GM12878 (cell line): ENCODE data around the gene NCOA6. TPM values are rescaled to one million over a fixed set of nuclear protein-coding genes. Genes with fewer than 3 reads are reported as not detected.

Source experiments
- ATAC-seq: fragments of 200-7000 bp; cut with Tn5 transposase; 3 replicates; pipeline ENCODE4 v1.9.1; 2020; ENCODE audit warnings: mild to moderate bottlenecking, moderate library complexity
- BruUV-seq: library from RNA; stranded (reverse); fragments of 400-500 nt; replicated peaks from 2 replicates; lab custom pipeline; 2021; lab: Mats Ljungman, UMichigan
- CTCF ChIA-PET: fragments of 300-600 bp; sonication (Branson Sonifier 250); formaldehyde crosslinking; extraction: SDS; loops from one replicate; lab custom pipeline; 2021; ENCODE audit warnings: inconsistent platforms; lab: Yijun Ruan, JAX
- POLR2A ChIA-PET: fragments of 350-600 bp; formaldehyde crosslinking; extraction: SDS; loops from one replicate; lab custom pipeline; 2021; ENCODE audit warnings: inconsistent platforms; lab: Charles Lee
- RAD21 ChIA-PET: fragments of 300-600 bp; sonication (Branson Sonifier 250); formaldehyde crosslinking; loops from one replicate; lab custom pipeline; 2023; ENCODE audit warnings: antibody characterized with exemption; ENCODE audit not compliant: unreplicated experiment; lab: Charles Lee
- SMC1A ChIA-PET: fragments of 300-600 bp; sonication (Branson Sonifier 250); formaldehyde crosslinking; loops from one replicate; lab custom pipeline; 2023; ENCODE audit not compliant: unreplicated experiment, uncharacterized antibody; lab: Charles Lee
- DNase-seq: peaks from one replicate; pipeline ENCODE4 v3.0.0-alpha.2; 2011; ENCODE audit warnings: low read depth, low spot score
- FAIRE-seq: peaks from 3 replicates; lab custom pipeline; 2011; peaks lifted over from hg19 to GRCh38; lab: Jason Lieb, UNC
- H2AFZ ChIP-seq: 2 replicates; pipeline ENCODE4 v1.6.0; 2011; ENCODE audit warnings: low read depth, low read length, control low read depth; ENCODE audit not compliant: control insufficient read depth
- H3K27ac ChIP-seq: 2 replicates; pipeline ENCODE4 v1.5.1; 2011; ENCODE audit warnings: control low read depth; ENCODE audit not compliant: control insufficient read depth, insufficient read depth
- H3K27me3 ChIP-seq, 2 experiments: replicated peaks in 1 of 2; 2 replicates each; pipeline versions ENCODE4 v1.6.0 to v1.6.1; 2011; ENCODE audit warnings: low read length in 1 of 2; ENCODE audit not compliant: control insufficient read depth in 2 of 2, insufficient read depth in 2 of 2
- H3K36me3 ChIP-seq, 2 experiments: 2 replicates each; pipeline ENCODE4 v1.5.1; 2011; ENCODE audit warnings: low read length in 1 of 2; ENCODE audit not compliant: control insufficient read depth in 2 of 2, insufficient read depth in 2 of 2
- H3K4me1 ChIP-seq: 2 replicates; pipeline ENCODE4 v1.6.1; 2011; ENCODE audit warnings: mild to moderate bottlenecking, low read length, moderate library complexity, mixed read lengths; ENCODE audit not compliant: control insufficient read depth, insufficient read depth
- H3K4me2 ChIP-seq: 2 replicates; pipeline ENCODE4 v1.6.0; 2011; ENCODE audit warnings: control low read depth; ENCODE audit not compliant: control insufficient read depth, insufficient read depth
- H3K4me3 ChIP-seq: fragments of 200-600 bp; sonication (generic); 2 replicates; pipeline ENCODE4 v1.5.1; 2016
- H3K79me2 ChIP-seq: 2 replicates; pipeline ENCODE4 v1.6.0; 2011; ENCODE audit warnings: low read length; ENCODE audit not compliant: control insufficient read depth, insufficient read depth
- H3K9ac ChIP-seq: 2 replicates; pipeline ENCODE4 v1.8.0; 2011; ENCODE audit warnings: low read length, control low read depth, mixed read lengths; ENCODE audit not compliant: control insufficient read depth, insufficient read depth
- H3K9me3 ChIP-seq: replicated peaks from 3 replicates; pipeline ENCODE4 v1.5.1; 2011; ENCODE audit warnings: mild to moderate bottlenecking, low read length; ENCODE audit not compliant: control insufficient read depth, insufficient read depth
- H4K20me1 ChIP-seq: 2 replicates; pipeline ENCODE4 v1.6.0; 2011; ENCODE audit not compliant: control insufficient read depth, insufficient read depth
- BRCA1 ChIP-seq: IDR thresholded peaks from 2 replicates; pipeline ENCODE4 v1.6.1; 2011; ENCODE audit warnings: low read depth, low read length, improper control_type of control experiment
- HDGF ChIP-seq: fragments of 450-650 bp; IDR thresholded peaks from 2 replicates; pipeline ENCODE4 v1.6.1; 2016; ENCODE audit warnings: antibody characterized with exemption
- JUND ChIP-seq: IDR thresholded peaks from 2 replicates; pipeline ENCODE4 v1.6.1; 2012; ENCODE audit warnings: low read depth, mild to moderate bottlenecking, low read length, improper control_type of control experiment, moderate library complexity
- MYB ChIP-seq: fragments of 150-350 bp; IDR thresholded peaks from 2 replicates; pipeline ENCODE4 v1.6.1; 2014; ENCODE audit warnings: mild to moderate bottlenecking, low read depth, low read length, borderline replicate concordance
- PAX5 ChIP-seq: IDR thresholded peaks from 2 replicates; pipeline ENCODE4 v1.6.1; 2011; ENCODE audit warnings: low read depth, low read length, borderline replicate concordance
- POLR2A ChIP-seq: IDR thresholded peaks from 2 replicates; pipeline ENCODE4 v1.6.1; 2011; ENCODE audit warnings: low read depth, mild to moderate bottlenecking, low read length
- RB1 ChIP-seq: fragments of 450-650 bp; formaldehyde crosslinking; IDR thresholded peaks from 2 replicates; pipeline ENCODE4 v1.6.1; 2017; ENCODE audit warnings: mild to moderate bottlenecking, borderline replicate concordance
- SMAD1 ChIP-seq: fragments of 450-650 bp; IDR thresholded peaks from 2 replicates; pipeline ENCODE4 v1.6.1; 2018; ENCODE audit warnings: mild to moderate bottlenecking, low read depth; ENCODE audit not compliant: partially characterized antibody
- YY1 ChIP-seq: IDR thresholded peaks from 2 replicates; pipeline ENCODE4 v1.6.1; 2011; ENCODE audit warnings: low read depth, mild to moderate bottlenecking, low read length
- whole genome bisulfite sequencing: methylation state at CpG from one replicate; pipeline ENCODE4 v1.1.6; 2016; ENCODE audit warnings: low lambda C conversion rate; ENCODE audit not compliant: insufficient replicate concordance, insufficient coverage; ENCODE audit errors: missing lambda C conversion rate; 5-methylcytosine and 5-hydroxymethylcytosine counted together
- in situ Hi-C: fragments of 300-500 bp; cut with MboI; formaldehyde crosslinking; loops from 9 replicates; pipeline ENCODE4 v1.14.3; 2018; ENCODE audit warnings: mixed read lengths
- intact Hi-C: fragments of 100-400 bp; cut with micrococcal nuclease; formaldehyde crosslinking; loops from one replicate; pipeline ENCODE4 v1.14.2; 2022; ENCODE audit not compliant: unreplicated experiment
- polyA plus RNA-seq, 11 experiments: library from polyadenylated mRNA; depleted of rRNA in 4 of 11; unstranded in 6 of 11; stranded (reverse) in 5 of 11; fragments of >200 nt; fragmentation: Nextera tagmentation in 4 of 11; fragmentation: Illumina TruSeq in 1 of 11; extraction: Ambion mirVana in 4 of 11; extraction: Trizol in 1 of 11; gene quantifications; 1 replicate in 1 of 11; 2 replicates in 10 of 11; pipeline versions ENCODE4 v1.2.1 to v1.2.3, GENCODE V29; 2011 to 2016; ENCODE audit warnings: inconsistent platforms in 2 of 11, missing spikeins in 2 of 11, low read depth in 1 of 11
- total RNA-seq, 4 experiments: library from RNA; depleted of rRNA in 3 of 4; stranded (reverse); fragments of >200 nt in 3 of 4; fragmentation: Illumina TruSeq in 1 of 4; extraction: Trizol in 1 of 4; gene quantifications; 2 replicates each; pipeline versions ENCODE4 v1.2.1 to v1.2.3, GENCODE V29; 2013 to 2021
- TF ChIP-seq, protein P1 (sequence below): fragments of 450-650 bp; IDR thresholded peaks from 2 replicates; pipeline ENCODE4 v1.6.1; 2017; ENCODE audit warnings: low read depth, mild to moderate bottlenecking, moderate library complexity

Gene NCOA6
- total and polyA plus RNA-seq, 10 of the 15 experiments (the other 5 are each of a cell fraction or from before 2014, with no cell fraction given): 6.1 to 20.6 (median 12.6) TPM

DNA sequence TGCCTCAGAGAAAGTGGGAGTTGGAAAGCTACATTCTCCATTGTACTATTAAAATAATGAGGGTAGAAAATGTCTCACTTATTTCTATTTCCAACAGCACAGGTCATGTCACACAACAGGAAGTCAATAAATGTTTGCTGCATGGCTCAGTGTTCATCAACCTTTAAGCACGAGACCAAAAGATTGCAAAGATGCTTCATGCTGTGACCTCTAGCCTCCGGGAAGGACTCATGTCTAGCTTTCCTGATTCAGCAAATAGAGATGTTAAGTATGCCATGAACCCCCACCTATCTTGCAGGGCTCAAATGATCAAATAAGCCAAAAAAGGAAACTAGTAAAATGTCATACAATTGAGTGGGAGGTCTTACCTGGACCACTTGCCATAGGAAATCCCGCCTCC is 57.4 kb downstream of the NCOA6 start:
- POLR2A ChIA-PET: interaction anchor here (0.5 to 2.3 kb wide), 4 partner anchors 9 to 807 kb away, joined by 3 to 5 read pairs (median 4); no protein-coding TSS in a partner anchor
- no peaks in the 10 kb centered on the region for H3K79me2 ChIP-seq
- 59% methylated on average over 3 of the region's 3 CpGs for WGBS
- in situ Hi-C loops: loop anchor here (5.0 kb wide), 2 partner anchors 231 to 456 kb away; no protein-coding TSS in a partner anchor
- no peak overlapping the region for H3K9ac ChIP-seq
- intact Hi-C loops: loop anchor here (5.0 kb wide), 2 partner anchors 231 to 456 kb away; no protein-coding TSS in a partner anchor
- H3K4me1 ChIP-seq: no peaks in the 10 kb centered on the region; the same call in 1 of the 2 replicates
- CTCF ChIA-PET: interaction anchor here (0.6 to 9.1 kb wide), 18 partner anchors 12 to 578 kb away, joined by 3 to 118 read pairs (median 6); partner anchors contain the start of genes DYNLRB1, PIGU and TP53INP2
- SMC1A ChIA-PET: interaction anchor here (0.6 to 8.3 kb wide), 16 partner anchors 11 to 454 kb away, joined by 3 to 146 read pairs (median 4); partner anchors contain the start of gene TP53INP2
- no peak overlapping the region for H2AFZ ChIP-seq
- RAD21 ChIA-PET: interaction anchor here (1.2 to 7.2 kb wide), 6 partner anchors 13 to 455 kb away, joined by 4 to 112 read pairs (median 10); no protein-coding TSS in a partner anchor
- no peak for DNase-seq
- no peaks in the 10 kb centered on the region for H3K9me3 ChIP-seq
- no peak overlapping the region for H3K27ac ChIP-seq
- no peak overlapping the region for H3K4me2 ChIP-seq
- no peaks in the 10 kb centered on the region for H3K27me3 ChIP-seq
- TF ChIP-seq POLR2A (no peak), JUND (no peak), HDGF (no peak), MYB (no peak), BRCA1 (no peak), SMAD1 (no peak), RB1 (no peak), YY1 (no peak), PAX5 (no peak)
- TF ChIP-seq, protein P1, sequence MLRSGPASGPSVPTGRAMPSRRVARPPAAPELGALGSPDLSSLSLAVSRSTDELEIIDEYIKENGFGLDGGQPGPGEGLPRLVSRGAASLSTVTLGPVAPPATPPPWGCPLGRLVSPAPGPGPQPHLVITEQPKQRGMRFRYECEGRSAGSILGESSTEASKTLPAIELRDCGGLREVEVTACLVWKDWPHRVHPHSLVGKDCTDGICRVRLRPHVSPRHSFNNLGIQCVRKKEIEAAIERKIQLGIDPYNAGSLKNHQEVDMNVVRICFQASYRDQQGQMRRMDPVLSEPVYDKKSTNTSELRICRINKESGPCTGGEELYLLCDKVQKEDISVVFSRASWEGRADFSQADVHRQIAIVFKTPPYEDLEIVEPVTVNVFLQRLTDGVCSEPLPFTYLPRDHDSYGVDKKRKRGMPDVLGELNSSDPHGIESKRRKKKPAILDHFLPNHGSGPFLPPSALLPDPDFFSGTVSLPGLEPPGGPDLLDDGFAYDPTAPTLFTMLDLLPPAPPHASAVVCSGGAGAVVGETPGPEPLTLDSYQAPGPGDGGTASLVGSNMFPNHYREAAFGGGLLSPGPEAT: no peak
- no peaks in the 10 kb centered on the region for H4K20me1 ChIP-seq
- peaks cover 0 to 11% of the 10 kb centered on the region in 2 experiments for H3K36me3 ChIP-seq
- ATAC-seq: no peak
- no TSS peak for BruUV-seq
- H3K4me3 ChIP-seq: no peak overlapping the region
- FAIRE-seq: peak; percentile 77
